ENCODE results near the gene C22orf15. TPM values are rescaled to one million over a fixed set of nuclear protein-coding genes. Genes with fewer than 3 reads are reported as not detected.

Gene C22orf15
- polyA plus RNA-seq, 4 donors = 0.07 to 0.16 TPM; not detected in 2

- H3K9me3 ChIP-seq (ENCODE audit: control insufficient read depth in 2 of 2, insufficient read depth in 1 of 2, low read depth in 1 of 2, low read length in 1 of 2) = no peaks in the 10 kb centered on the region
- H3K27ac ChIP-seq (ENCODE audit: low read depth in 1 of 3, low read length in 2 of 3) = no peak overlapping the region
- 61 to 70% (median 63%) methylated on average over 6 to 7 of the region's 7 CpGs for WGBS, 3 donors
- H3K4me1 ChIP-seq (ENCODE audit: control insufficient read depth in 3 of 3, insufficient read depth in 2 of 3, low read depth in 1 of 3, low read length in 2 of 3) = peaks cover 0 to 17% (median 4%) of the 10 kb centered on the region in 3 donors
- H3K4me3 ChIP-seq (ENCODE audit: low read depth in 1 of 3, low read length in 3 of 3) = no peak overlapping the region
- no peak for FAIRE-seq
- no peaks in the 10 kb centered on the region for H3K27me3 ChIP-seq (ENCODE audit: control insufficient read depth in 3 of 3, insufficient read depth in 3 of 3, low read length in 3 of 3)
- peaks cover 0 to 21% (median 2%) of the 10 kb centered on the region in 3 donors for H3K36me3 ChIP-seq (ENCODE audit: control insufficient read depth in 3 of 3, insufficient read depth in 2 of 3, low read depth in 1 of 3, low read length in 3 of 3)
- no peak for DNase-seq
These were observed 1.2 kb downstream of the C22orf15 start for GRCh38 chr22:23763954-23764353.

DNA sequence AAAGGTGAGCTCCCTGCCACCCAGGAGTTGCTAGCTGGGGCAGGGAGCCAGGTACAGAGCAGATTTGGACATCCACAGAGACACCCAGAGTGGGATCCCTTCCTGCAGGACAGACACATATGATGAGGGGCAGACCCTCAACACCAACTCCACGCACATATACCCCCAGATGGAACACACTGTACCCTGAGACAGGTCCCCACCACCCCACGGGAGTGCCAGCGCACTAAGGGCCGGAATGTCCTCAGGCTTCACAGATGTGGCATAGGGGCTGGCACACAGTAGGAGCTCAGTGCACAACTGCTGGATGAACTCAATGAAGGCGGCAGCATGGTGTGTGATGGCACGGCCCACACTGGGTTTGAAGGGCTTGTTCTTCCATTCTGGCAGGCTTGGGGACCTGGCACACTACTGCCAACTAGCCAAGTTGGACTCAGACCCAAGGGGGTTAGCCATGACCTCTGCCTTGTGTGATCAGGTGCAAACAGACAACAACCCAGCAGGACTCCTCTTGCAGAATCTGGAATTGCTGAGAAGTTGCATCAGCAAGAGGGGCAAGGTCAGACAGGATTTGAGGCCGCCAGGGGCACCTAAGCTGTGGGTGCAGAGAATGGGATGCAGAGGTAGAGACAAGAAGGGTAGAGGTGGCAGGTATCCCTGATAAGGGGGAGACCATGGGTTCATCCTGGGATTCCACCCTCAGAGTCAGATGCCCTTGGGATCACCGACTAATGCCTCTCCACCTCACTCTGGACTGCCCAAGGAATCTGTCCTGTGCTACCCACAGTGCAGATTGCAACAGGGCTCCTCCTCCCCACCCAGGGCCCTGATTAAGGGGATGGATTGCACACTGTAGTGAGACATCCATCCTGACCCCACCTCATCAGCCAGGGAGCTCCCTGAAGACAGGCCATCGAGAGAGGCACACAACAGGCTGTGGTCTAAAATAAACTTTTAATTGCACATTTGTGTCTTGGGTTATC lies 2.4 kb downstream of the C22orf15 start:
- no peak for FAIRE-seq

DNA sequence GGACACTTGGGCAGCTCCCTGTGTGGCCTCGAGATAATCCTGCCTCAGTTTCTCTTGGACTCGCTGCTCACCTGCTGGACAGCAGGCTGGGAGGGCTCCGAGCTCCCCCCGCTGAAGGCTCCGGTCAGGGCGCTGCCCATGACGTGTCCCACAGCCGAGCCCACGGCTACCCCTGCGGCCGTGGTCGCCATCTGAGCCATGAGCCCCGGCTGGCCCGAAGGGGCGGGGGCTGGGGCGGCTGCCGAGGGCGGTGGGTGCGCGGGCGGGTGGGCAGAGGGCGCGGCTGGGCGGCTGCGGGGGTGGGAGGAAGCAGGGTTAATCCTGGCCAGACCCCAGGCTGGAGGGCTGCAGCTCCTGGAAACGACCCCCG lies 4.5 kb downstream of the C22orf15 start:
- DNase-seq = no peak
- Histone ChIP-seq H3K27ac (ENCODE audit: low read depth in 1 of 3, low read length in 2 of 3) (peak overlapping the region in 2 of 3 donors; percentile 80 to 84), H3K4me1 (ENCODE audit: control insufficient read depth in 3 of 3, insufficient read depth in 2 of 3, low read depth in 1 of 3, low read length in 2 of 3) (peaks cover 1 to 24% (median 4%) of the 10 kb centered on the region in 3 donors), H3K36me3 (ENCODE audit: control insufficient read depth in 3 of 3, insufficient read depth in 2 of 3, low read depth in 1 of 3, low read length in 3 of 3) (peaks cover 0 to 21% (median 2%) of the 10 kb centered on the region in 3 donors), H3K9me3 (ENCODE audit: control insufficient read depth in 2 of 2, insufficient read depth in 1 of 2, low read depth in 1 of 2, low read length in 1 of 2) (no peaks in the 10 kb centered on the region), H3K27me3 (ENCODE audit: control insufficient read depth in 3 of 3, insufficient read depth in 3 of 3, low read length in 3 of 3) (no peaks in the 10 kb centered on the region), H3K4me3 (ENCODE audit: low read depth in 1 of 3, low read length in 3 of 3) (peak overlapping the region; percentile 60 to 90 (median 90))
- no peak for FAIRE-seq
- WGBS, 3 donors = 4 to 7% (median 5%) methylated on average over 19 to 27 of the region's 27 CpGs

More for the DNA sequence above, 2.4 kb downstream of the C22orf15 start:
- no peaks in the 10 kb centered on the region for H3K9me3 ChIP-seq (ENCODE audit: control insufficient read depth in 2 of 2, insufficient read depth in 1 of 2, low read depth in 1 of 2, low read length in 1 of 2)
- H3K4me3 ChIP-seq (ENCODE audit: low read depth in 1 of 3, low read length in 3 of 3) = no peak overlapping the region
- H3K36me3 ChIP-seq (ENCODE audit: control insufficient read depth in 3 of 3, insufficient read depth in 2 of 3, low read depth in 1 of 3, low read length in 3 of 3) = peaks cover 0 to 21% (median 2%) of the 10 kb centered on the region in 3 donors
- H3K4me1 ChIP-seq (ENCODE audit: control insufficient read depth in 3 of 3, insufficient read depth in 2 of 3, low read depth in 1 of 3, low read length in 2 of 3) = peaks cover 0 to 17% (median 4%) of the 10 kb centered on the region in 3 donors
- H3K27ac ChIP-seq (ENCODE audit: low read depth in 1 of 3, low read length in 2 of 3) = no peak overlapping the region
- no peak for DNase-seq
- no peaks in the 10 kb centered on the region for H3K27me3 ChIP-seq (ENCODE audit: control insufficient read depth in 3 of 3, insufficient read depth in 3 of 3, low read length in 3 of 3)
- whole genome bisulfite sequencing, 3 donors = 90 to 91% (median 90%) methylated on average over 9 of the region's 9 CpGs

- Histone ChIP-seq H3K27me3 (ENCODE audit: control insufficient read depth in 3 of 3, insufficient read depth in 3 of 3, low read length in 3 of 3) (no peaks in the 10 kb centered on the region), H3K36me3 (ENCODE audit: control insufficient read depth in 3 of 3, insufficient read depth in 2 of 3, low read depth in 1 of 3, low read length in 3 of 3) (peaks cover 0 to 21% (median 2%) of the 10 kb centered on the region in 3 donors), H3K4me3 (ENCODE audit: low read depth in 1 of 3, low read length in 3 of 3) (peak within 1 kb of the TSS; percentile 60 to 90 (median 90)), H3K9me3 (ENCODE audit: control insufficient read depth in 2 of 2, insufficient read depth in 1 of 2, low read depth in 1 of 2, low read length in 1 of 2) (no peaks in the 10 kb centered on the region), H3K4me1 (ENCODE audit: control insufficient read depth in 3 of 3, insufficient read depth in 2 of 3, low read depth in 1 of 3, low read length in 2 of 3) (peaks cover 2 to 26% (median 3%) of the 10 kb centered on the region in 3 donors), H3K27ac (ENCODE audit: low read depth in 1 of 3, low read length in 2 of 3) (peak within 1 kb of the TSS; percentile 68 to 84 (median 80))
- no peak for FAIRE-seq
- 1 to 2% (median 2%) methylated on average over 43 to 63 of the region's 63 CpGs for WGBS, 3 donors
- DNase-seq = peak; percentile 85 to 93
These were observed 5.1 kb downstream of the C22orf15 start, which contains the start of gene CHCHD10 for GRCh38 chr22:23767673-23768548. Gene CHCHD10 (minus strand): TSS chr22:23767972. CDS start chr22:23767874, 98 bp downstream.

DNA sequence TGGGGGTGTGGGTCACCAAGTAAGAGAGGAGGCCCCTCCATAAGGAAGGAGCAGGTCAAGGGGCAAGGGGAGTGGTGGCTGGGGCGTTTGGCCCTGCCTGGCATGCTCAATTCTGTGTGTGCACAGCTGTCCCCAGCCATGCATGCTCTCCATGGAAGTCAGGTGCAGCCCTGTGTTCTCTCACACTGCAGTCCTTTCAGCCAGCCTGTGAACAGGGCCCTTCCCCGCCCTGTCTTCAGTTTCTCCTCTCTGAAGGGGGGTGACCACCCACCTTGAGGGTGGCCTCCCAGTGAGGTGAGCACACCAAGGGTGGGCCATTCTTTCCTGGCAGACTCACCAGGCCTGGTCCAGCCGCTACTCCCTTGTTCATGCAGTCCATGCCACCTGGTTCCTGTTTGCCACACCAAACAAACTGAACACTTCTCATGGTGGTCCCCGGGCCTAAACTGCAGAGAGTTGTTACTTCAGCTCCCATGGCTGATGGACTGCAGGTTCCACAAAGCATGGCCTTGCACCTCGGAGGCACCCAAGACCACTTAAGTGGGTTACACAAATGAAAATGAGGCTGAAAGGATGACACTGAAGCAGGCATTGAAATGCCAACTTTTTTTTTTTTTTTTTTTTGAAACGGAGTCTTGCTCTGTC lies 6.7 kb downstream of the C22orf15 start:
- 76 to 93% (median 78%) methylated on average over 5 to 6 of the region's 6 CpGs for WGBS, 3 donors

DNA sequence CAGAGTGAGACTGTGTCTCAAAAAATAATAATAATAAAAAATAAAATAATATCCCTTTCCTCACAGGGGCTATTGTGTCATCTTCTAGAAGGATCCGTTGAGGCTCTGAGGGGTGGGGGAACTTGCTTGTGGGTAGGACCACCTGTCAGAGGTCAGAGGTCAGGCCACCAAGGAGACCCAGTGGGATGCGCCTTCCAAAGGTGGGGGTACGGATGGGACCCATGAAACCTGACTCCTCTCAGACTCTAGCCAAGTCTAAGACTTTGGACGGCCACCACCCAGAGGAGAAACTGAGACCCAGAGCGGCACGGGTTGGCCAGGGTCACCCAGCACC lies 9.5 kb downstream of the C22orf15 start:
- H3K36me3 ChIP-seq (ENCODE audit: control insufficient read depth in 3 of 3, insufficient read depth in 2 of 3, low read depth in 1 of 3, low read length in 3 of 3) = no peaks in the 10 kb centered on the region
- FAIRE-seq (no peak), DNase-seq (no peak)
- peak overlapping the region in 1 of 3 donors; percentile 32 for H3K27ac ChIP-seq (ENCODE audit: low read depth in 1 of 3, low read length in 2 of 3)
- H3K27me3 ChIP-seq (ENCODE audit: control insufficient read depth in 3 of 3, insufficient read depth in 3 of 3, low read length in 3 of 3) = peaks cover 0 to 14% (median 0%) of the 10 kb centered on the region in 3 donors
- H3K4me1 ChIP-seq (ENCODE audit: control insufficient read depth in 3 of 3, insufficient read depth in 2 of 3, low read depth in 1 of 3, low read length in 2 of 3) = peaks cover 0 to 25% (median 2%) of the 10 kb centered on the region in 3 donors
- H3K9me3 ChIP-seq (ENCODE audit: control insufficient read depth in 2 of 2, insufficient read depth in 1 of 2, low read depth in 1 of 2, low read length in 1 of 2) = no peaks in the 10 kb centered on the region
- peak overlapping the region in 2 of 3 donors; percentile 44 to 66 for H3K4me3 ChIP-seq (ENCODE audit: low read depth in 1 of 3, low read length in 3 of 3)
- 6 to 14% (median 14%) methylated on average over 6 of the region's 6 CpGs for WGBS, 3 donors

More for the DNA sequence above, 6.7 kb downstream of the C22orf15 start:
- Histone ChIP-seq H3K9me3 (ENCODE audit: control insufficient read depth in 2 of 2, insufficient read depth in 1 of 2, low read depth in 1 of 2, low read length in 1 of 2) (no peaks in the 10 kb centered on the region), H3K4me1 (ENCODE audit: control insufficient read depth in 3 of 3, insufficient read depth in 2 of 3, low read depth in 1 of 3, low read length in 2 of 3) (peaks cover 0 to 21% (median 2%) of the 10 kb centered on the region in 3 donors), H3K27ac (ENCODE audit: low read depth in 1 of 3, low read length in 2 of 3) (no peak overlapping the region), H3K27me3 (ENCODE audit: control insufficient read depth in 3 of 3, insufficient read depth in 3 of 3, low read length in 3 of 3) (peaks cover 0 to 12% (median 0%) of the 10 kb centered on the region in 3 donors), H3K4me3 (ENCODE audit: low read depth in 1 of 3, low read length in 3 of 3) (no peak overlapping the region), H3K36me3 (ENCODE audit: control insufficient read depth in 3 of 3, insufficient read depth in 2 of 3, low read depth in 1 of 3, low read length in 3 of 3) (peaks cover 0 to 19% (median 2%) of the 10 kb centered on the region in 3 donors)
- no peak for DNase-seq
- FAIRE-seq = no peak

GRCh38 chr22:23772649-23773473 lies 10.1 kb downstream of the C22orf15 start, which contains the start of gene MMP11:
Gene MMP11 (plus strand): TSS chr22:23772849. CDS start chr22:23772871, 22 bp downstream.
- 3 to 4% (median 3%) methylated on average over 37 to 79 of the region's 79 CpGs for WGBS, 3 donors
- H3K27ac ChIP-seq (ENCODE audit: low read depth in 1 of 3, low read length in 2 of 3) = peak within 1 kb of the TSS in 1 of 3 donors; percentile 32
- FAIRE-seq (no peak), DNase-seq (peak; percentile 62 to 67)
- no peaks in the 10 kb centered on the region for H3K9me3 ChIP-seq (ENCODE audit: control insufficient read depth in 2 of 2, insufficient read depth in 1 of 2, low read depth in 1 of 2, low read length in 1 of 2)
- H3K4me3 ChIP-seq (ENCODE audit: low read depth in 1 of 3, low read length in 3 of 3) = peak within 1 kb of the TSS; percentile 17 to 66 (median 44)
- H3K36me3 ChIP-seq (ENCODE audit: control insufficient read depth in 3 of 3, insufficient read depth in 2 of 3, low read depth in 1 of 3, low read length in 3 of 3) = no peaks in the 10 kb centered on the region
- H3K27me3 ChIP-seq (ENCODE audit: control insufficient read depth in 3 of 3, insufficient read depth in 3 of 3, low read length in 3 of 3) = peaks cover 0 to 14% (median 0%) of the 10 kb centered on the region in 3 donors
- H3K4me1 ChIP-seq (ENCODE audit: control insufficient read depth in 3 of 3, insufficient read depth in 2 of 3, low read depth in 1 of 3, low read length in 2 of 3) = peaks cover 0 to 29% (median 2%) of the 10 kb centered on the region in 3 donors

Measured in small intestine (tissue), 7 donors.